ENCODE measurements around the gene PBRM1. TPM values are rescaled to one million over a fixed set of nuclear protein-coding genes. Genes with fewer than 3 reads are reported as not detected.

The PBRM1 gene
- total and polyA plus RNA-seq, 2 of the 13 experiments (the other 11 are each of a cell fraction or from before 2014, with no cell fraction given) = 10.9 to 33.2 TPM

- peak; percentile 15 to 79; a peak in 2 of 4 replicates for TF ChIP-seq HMGXB4 (CRISPR knock-in tag; IDR thresholded peaks at IDR 0.05; ENCODE audit: borderline replicate concordance in 1 of 2, low read depth in 1 of 2)
- TF ChIP-seq PHF5A (CRISPR knock-in tag; IDR thresholded peaks at IDR 0.05; ENCODE audit: low read depth, unreplicated experiment) = no peak
- no peak for TF ChIP-seq GTF2F1 (IDR thresholded peaks at IDR 0.05; ENCODE audit: low read length)
- TF ChIP-seq ZNF251 (CRISPR knock-in tag; IDR thresholded peaks at IDR 0.05) = no peak
- 0 out of 2 replicates have a peak, but pooled peaks have one; percentile 37 for TF ChIP-seq HOXD1 (CRISPR knock-in tag; IDR thresholded peaks at IDR 0.05)
- no peak for TF ChIP-seq RFX5 (IDR thresholded peaks at IDR 0.05; ENCODE audit: low read depth, low read length)
- 0 out of 2 replicates have a peak, but pooled peaks have one; percentile 20 for TF ChIP-seq PRDM15 (CRISPR knock-in tag; IDR thresholded peaks at IDR 0.05)
- 0 out of 2 replicates have a peak, but pooled peaks have one; percentile 13 for TF ChIP-seq DMAP1 (CRISPR knock-in tag; IDR thresholded peaks at IDR 0.05)
- TF ChIP-seq TGIF2 (CRISPR knock-in tag; IDR thresholded peaks at IDR 0.05) = peak; percentile 46
- no peak; the same call in 1 of the 2 replicates for TF ChIP-seq AHR (CRISPR knock-in tag; IDR thresholded peaks at IDR 0.05)
- TF ChIP-seq KIAA2018 (CRISPR knock-in tag; IDR thresholded peaks at IDR 0.05; ENCODE audit: borderline replicate concordance) = no peak
- no peak for TF ChIP-seq NFIC (IDR thresholded peaks at IDR 0.05; ENCODE audit: low read length)
- TF ChIP-seq GPBP1L1 (CRISPR knock-in tag; IDR thresholded peaks at IDR 0.05) = no peak
Observed at GRCh38 chr3:52534281-52535183, 151.2 kb downstream of the PBRM1 start (continued).
